Progenitor cell of endocrine pancreas (in vitro differentiated cells): ENCODE measurements around the gene HSPA1B. TPM values are rescaled to one million over a fixed set of nuclear protein-coding genes. Genes with fewer than 3 reads are reported as not detected.

Experiments
- DNase-seq: peaks from one replicate; pipeline ENCODE4 v3.0.0; 2021; ENCODE audit warnings: low spot score; ENCODE audit not compliant: unreplicated experiment
- H3K27ac Mint-ChIP-seq: 2 replicates; pipeline ENCODE4 v1.8.0; 2021; ENCODE audit warnings: mild to moderate bottlenecking, moderate library complexity, mixed read lengths
- H3K27me3 Mint-ChIP-seq: 2 replicates; pipeline ENCODE4 v1.8.0; 2021; ENCODE audit warnings: mixed read lengths
- H3K36me3 Mint-ChIP-seq: 2 replicates; pipeline ENCODE4 v1.8.0; 2022; ENCODE audit warnings: mixed read lengths; ENCODE audit not compliant: insufficient read depth
- H3K4me1 Mint-ChIP-seq: 2 replicates; pipeline ENCODE4 v1.8.0; 2021; ENCODE audit warnings: low read depth, mixed read lengths
- H3K4me3 Mint-ChIP-seq: 2 replicates; pipeline ENCODE4 v1.8.0; 2021; ENCODE audit warnings: low read depth, mild to moderate bottlenecking, moderate library complexity, mixed read lengths
- H3K9me3 Mint-ChIP-seq: 2 replicates; pipeline ENCODE4 v1.8.0; 2021; ENCODE audit warnings: low read depth, mixed read lengths
- total RNA-seq: library from RNA; stranded (reverse); gene quantifications from 2 replicates; pipeline ENCODE4 v1.2.1, GENCODE V29; 2021
- TF ChIP-seq, protein P1 (sequence below): fragments of 200-600 bp; sonication (generic); IDR thresholded peaks from one replicate; pipeline ENCODE4 v1.5.0; 2021; ENCODE audit warnings: antibody characterized with exemption, mild to moderate bottlenecking; ENCODE audit not compliant: unreplicated experiment

HSPA1B gene
- total RNA-seq, 1 donor from 2014 or later, result 165 TPM

DNA sequence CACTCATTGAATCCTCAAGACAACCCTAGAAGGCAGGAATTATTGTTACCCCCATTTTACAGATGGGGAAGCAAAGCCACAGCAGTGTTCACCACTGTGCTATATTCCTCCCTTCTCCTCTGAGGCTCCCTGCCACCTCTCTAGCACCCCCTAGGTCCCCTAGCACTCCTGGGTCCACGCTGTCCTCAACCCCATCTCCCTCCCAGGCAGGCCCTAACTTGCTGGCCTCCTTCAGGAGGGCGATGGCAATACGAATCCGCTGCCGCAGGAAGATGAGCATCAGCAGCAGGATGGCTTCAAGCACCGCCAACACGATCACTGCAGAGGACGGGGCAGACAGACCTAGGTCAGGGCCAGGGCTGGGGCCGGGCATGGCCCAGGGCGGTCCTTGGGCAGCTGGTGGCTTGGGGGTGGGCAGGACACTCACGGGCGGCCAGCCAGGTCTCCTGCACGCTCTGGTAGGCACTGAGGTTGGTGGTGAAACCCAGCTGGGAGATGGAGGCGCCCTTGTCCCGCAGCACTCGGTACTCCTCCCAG lies 42.9 kb downstream of the HSPA1B start:
- no peaks in the 10 kb centered on the region for H3K36me3 Mint-ChIP-seq
- no peaks in the 10 kb centered on the region for H3K9me3 Mint-ChIP-seq
- TF ChIP-seq, protein P1, sequence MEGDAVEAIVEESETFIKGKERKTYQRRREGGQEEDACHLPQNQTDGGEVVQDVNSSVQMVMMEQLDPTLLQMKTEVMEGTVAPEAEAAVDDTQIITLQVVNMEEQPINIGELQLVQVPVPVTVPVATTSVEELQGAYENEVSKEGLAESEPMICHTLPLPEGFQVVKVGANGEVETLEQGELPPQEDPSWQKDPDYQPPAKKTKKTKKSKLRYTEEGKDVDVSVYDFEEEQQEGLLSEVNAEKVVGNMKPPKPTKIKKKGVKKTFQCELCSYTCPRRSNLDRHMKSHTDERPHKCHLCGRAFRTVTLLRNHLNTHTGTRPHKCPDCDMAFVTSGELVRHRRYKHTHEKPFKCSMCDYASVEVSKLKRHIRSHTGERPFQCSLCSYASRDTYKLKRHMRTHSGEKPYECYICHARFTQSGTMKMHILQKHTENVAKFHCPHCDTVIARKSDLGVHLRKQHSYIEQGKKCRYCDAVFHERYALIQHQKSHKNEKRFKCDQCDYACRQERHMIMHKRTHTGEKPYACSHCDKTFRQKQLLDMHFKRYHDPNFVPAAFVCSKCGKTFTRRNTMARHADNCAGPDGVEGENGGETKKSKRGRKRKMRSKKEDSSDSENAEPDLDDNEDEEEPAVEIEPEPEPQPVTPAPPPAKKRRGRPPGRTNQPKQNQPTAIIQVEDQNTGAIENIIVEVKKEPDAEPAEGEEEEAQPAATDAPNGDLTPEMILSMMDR, result no peak
- H3K27me3 Mint-ChIP-seq, result no peaks in the 10 kb centered on the region
- no peaks in the 10 kb centered on the region for H3K4me1 Mint-ChIP-seq
- no peak overlapping the region for H3K4me3 Mint-ChIP-seq
- H3K27ac Mint-ChIP-seq, result no peak overlapping the region
- DNase-seq, result no peak

DNA sequence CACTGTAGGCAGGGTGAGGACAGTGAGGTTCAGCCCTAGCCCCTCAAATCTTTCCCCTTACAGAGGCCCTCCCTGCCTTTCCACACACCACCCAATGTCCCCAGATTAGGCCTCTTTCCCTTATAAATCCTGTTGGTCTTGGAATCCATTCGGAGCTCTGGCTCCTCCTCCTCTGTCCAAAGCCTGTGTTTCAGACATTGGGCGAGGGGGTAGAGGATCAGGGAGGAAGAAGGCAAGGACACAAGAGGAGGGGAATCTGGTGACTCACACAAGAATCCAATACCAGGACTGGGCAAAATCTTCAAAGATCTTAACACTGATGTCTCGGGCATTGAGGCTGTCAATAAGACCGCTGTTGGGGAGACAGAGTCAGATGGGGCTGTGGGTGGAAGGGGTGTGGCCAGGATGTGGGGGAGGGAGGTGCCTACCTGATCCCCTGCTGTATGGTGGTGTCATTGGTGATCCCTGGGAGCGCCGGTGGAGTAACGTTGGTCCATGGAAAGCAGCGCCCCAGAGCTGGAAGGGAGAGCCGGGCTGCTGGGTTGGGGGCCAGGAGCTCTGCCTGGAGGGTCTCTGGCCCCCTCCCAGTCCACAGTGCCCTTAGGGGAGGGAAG lies 43.6 kb downstream of the HSPA1B start:
- peak overlapping the region; percentile 27 for H3K27ac Mint-ChIP-seq
- no peaks in the 10 kb centered on the region for H3K9me3 Mint-ChIP-seq
- DNase-seq, result no peak
- TF ChIP-seq, protein P1, result no peak
- H3K4me3 Mint-ChIP-seq, result no peak overlapping the region
- H3K27me3 Mint-ChIP-seq, result no peaks in the 10 kb centered on the region
- no peaks in the 10 kb centered on the region for H3K4me1 Mint-ChIP-seq
- no peaks in the 10 kb centered on the region for H3K36me3 Mint-ChIP-seq

DNA sequence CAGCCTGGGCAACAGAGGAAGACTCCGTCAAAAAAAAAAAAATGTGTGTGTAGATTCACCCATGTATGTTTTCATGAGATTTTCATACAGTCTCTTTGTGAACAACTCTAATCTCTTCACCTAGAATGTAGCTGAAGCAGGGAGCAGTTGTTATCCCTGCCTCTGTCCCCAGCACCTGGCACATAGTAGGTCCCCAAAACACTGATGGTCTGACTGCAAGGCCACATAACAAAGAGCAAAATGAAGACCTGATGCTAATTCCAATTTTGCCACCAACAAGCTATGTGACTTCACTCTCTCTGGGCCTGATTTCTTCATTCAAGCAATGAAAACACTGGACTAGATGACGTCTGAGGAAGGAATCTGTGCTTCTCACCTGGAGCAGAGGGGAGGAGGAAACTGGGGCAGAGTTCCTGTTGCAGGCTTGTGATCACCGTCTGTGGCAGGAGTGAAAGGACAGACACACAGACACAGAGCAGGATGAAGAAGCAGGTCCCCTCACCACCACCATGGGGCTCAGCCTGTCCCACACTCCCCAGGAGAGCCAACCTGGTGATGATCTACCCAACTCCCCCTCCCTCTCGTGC lies 46.6 kb downstream of the HSPA1B start:
- H3K4me1 Mint-ChIP-seq, result peaks cover 16% of the 10 kb centered on the region
- no peak overlapping the region for H3K4me3 Mint-ChIP-seq
- DNase-seq, result no peak
- H3K27me3 Mint-ChIP-seq, result no peaks in the 10 kb centered on the region
- TF ChIP-seq, protein P1, result no peak
- H3K36me3 Mint-ChIP-seq, result no peaks in the 10 kb centered on the region
- H3K9me3 Mint-ChIP-seq, result no peaks in the 10 kb centered on the region
- no peak overlapping the region for H3K27ac Mint-ChIP-seq

DNA sequence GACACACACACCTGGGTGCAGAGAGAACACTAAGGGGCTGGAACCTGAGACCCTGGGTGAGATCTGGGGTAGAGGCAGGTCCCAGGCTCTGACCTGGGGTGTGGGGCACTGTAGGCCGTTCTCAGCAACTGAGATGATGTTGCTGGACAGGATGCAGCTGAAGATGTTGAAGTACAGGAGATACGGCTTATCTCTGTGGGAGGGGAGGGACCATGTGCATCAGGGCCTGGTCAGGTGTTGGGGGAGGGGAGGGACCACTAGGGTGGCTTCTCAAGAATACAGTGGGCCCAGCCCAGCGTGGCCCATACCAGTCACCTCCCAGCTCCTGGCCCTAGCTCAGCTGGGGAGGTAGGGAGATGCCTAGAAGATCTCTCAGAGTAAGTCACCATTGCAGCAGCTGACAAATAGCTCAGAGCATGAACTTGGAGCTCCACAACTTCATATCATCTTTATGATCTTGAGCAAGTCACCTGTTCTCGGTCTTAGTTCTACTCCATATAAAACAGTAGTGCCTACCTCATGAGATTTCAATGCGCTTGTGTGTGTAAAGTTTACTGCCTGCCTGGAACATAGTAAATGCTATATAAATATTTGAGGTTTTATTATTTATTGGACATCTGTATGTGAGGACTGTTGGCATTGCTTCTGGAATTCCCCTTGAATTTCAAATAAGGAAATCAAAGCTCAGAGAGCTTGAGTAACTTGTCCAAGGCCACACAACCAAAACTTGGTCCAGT lies 47.5 kb downstream of the HSPA1B start:
- no peaks in the 10 kb centered on the region for H3K9me3 Mint-ChIP-seq
- TF ChIP-seq, protein P1, result no peak
- no peak overlapping the region for H3K4me3 Mint-ChIP-seq
- peaks cover 17% of the 10 kb centered on the region for H3K4me1 Mint-ChIP-seq
- H3K27ac Mint-ChIP-seq, result no peak overlapping the region
- H3K27me3 Mint-ChIP-seq, result no peaks in the 10 kb centered on the region
- no peak for DNase-seq
- peaks cover 5% of the 10 kb centered on the region for H3K36me3 Mint-ChIP-seq

DNA sequence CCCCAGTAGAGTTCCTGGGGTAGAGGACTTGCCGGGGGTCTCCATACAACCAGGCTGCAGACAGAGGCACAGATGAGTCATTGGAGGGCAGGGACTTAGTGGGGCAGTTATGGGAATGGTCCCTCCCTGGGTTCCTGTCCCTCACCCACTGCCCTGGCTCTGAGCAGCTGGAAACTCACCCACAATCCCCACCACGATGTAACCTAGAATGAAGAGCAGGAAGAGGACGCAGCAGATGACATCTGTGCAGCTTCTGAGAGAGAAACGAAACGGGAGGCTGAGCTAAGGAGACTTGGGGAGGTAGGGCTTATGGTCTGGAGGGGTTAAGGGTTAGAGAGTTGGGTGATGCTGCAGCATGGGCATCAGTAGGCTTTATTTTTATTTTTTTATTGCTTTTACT lies 48.3 kb downstream of the HSPA1B start:
- H3K36me3 Mint-ChIP-seq, result peaks cover 7% of the 10 kb centered on the region
- no peak for DNase-seq
- TF ChIP-seq, protein P1, result no peak
- H3K27ac Mint-ChIP-seq, result no peak overlapping the region
- no peaks in the 10 kb centered on the region for H3K9me3 Mint-ChIP-seq
- peaks cover 17% of the 10 kb centered on the region for H3K4me1 Mint-ChIP-seq
- no peak overlapping the region for H3K4me3 Mint-ChIP-seq
- H3K27me3 Mint-ChIP-seq, result no peaks in the 10 kb centered on the region
